Tibial nerve (tissue), 3 donors: ENCODE results near the gene ARFGEF3.

Experiments
- POLR2A ChIP-seq, 2 donors: fragments of 450-650 bp; IDR thresholded peaks; one replicate each; pipeline ENCODE4 v1.6.1; 2017; ENCODE audit warnings: antibody characterized with exemption in 2 of 2, mild to moderate bottlenecking in 2 of 2, moderate library complexity in 2 of 2
- TF ChIP-seq, protein P1 (sequence below), 5 experiments: fragments of 200-600 bp in 3 of 5; fragments of 450-650 bp in 2 of 5; sonication (generic) in 3 of 5; IDR thresholded peaks; one replicate each; pipeline ENCODE4 v1.5.1; 2016 to 2019; ENCODE audit warnings: antibody characterized with exemption in 5 of 5, mild to moderate bottlenecking in 3 of 5, moderate library complexity in 2 of 5

DNA sequence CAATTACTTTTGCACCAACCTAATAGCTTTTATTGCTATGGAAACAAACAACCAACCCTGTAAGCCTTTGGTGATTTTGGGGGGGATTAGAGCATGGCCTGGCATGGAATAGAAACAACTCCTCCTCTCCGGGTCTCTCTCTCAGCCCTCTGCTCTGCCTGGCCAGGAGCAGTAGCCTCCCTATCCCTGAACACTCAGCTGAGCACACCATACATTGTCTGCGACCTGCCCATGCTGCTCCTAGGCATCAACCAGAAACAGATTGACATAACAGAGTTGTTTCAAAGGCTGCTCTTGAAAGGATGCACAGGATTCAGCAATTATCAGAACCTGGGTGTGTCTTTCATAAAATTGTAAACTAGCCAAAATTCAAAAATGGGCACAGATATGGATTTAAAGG lies 186.1 kb downstream of the ARFGEF3 start:
- TF ChIP-seq, protein P1, sequence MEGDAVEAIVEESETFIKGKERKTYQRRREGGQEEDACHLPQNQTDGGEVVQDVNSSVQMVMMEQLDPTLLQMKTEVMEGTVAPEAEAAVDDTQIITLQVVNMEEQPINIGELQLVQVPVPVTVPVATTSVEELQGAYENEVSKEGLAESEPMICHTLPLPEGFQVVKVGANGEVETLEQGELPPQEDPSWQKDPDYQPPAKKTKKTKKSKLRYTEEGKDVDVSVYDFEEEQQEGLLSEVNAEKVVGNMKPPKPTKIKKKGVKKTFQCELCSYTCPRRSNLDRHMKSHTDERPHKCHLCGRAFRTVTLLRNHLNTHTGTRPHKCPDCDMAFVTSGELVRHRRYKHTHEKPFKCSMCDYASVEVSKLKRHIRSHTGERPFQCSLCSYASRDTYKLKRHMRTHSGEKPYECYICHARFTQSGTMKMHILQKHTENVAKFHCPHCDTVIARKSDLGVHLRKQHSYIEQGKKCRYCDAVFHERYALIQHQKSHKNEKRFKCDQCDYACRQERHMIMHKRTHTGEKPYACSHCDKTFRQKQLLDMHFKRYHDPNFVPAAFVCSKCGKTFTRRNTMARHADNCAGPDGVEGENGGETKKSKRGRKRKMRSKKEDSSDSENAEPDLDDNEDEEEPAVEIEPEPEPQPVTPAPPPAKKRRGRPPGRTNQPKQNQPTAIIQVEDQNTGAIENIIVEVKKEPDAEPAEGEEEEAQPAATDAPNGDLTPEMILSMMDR (IDR thresholded peaks at IDR 0.05): no peak
- no peak for TF ChIP-seq POLR2A (IDR thresholded peaks at IDR 0.05)
